Measurements from ENCODE around the gene SEMA5A. TPM values are rescaled to one million over a fixed set of nuclear protein-coding genes. Genes with fewer than 3 reads are reported as not detected.

SEMA5A gene
- total RNA-seq, 1 donor from 2014 or later, result 9.3 TPM

DNA sequence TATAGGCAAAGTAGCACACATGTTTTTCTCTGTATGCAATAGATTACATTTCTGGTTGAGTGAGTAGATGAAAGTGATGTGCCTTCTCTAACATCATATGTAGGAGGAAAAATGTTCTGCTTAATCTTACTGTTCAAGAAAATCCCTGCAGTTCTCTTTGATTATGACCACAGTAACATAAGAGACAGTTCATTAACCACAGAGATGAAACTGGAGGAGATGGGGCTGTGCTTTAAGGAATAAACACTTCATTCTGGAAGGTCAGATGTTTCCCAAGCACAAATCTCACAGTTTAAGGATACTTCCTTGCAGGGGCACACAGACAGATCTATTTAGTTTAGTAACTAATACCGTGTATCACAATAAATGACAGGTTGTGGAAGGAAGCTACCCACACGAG, 150.2 kb downstream of the SEMA5A start:
- Histone ChIP-seq H3K36me3 (no peaks in the 10 kb centered on the region), H3K27me3 (no peaks in the 10 kb centered on the region), H3K9me3 (no peaks in the 10 kb centered on the region), H3K4me3 (no peak overlapping the region), H3K4me1 (no peaks in the 10 kb centered on the region), H3K27ac (no peak overlapping the region)
- intact Hi-C loops (cut with DNase I), result no loop called here
- DNase-seq (ENCODE audit: extremely low spot score in 2 of 2), result no peak
- TF ChIP-seq POLR2AphosphoS5 (IDR thresholded peaks at IDR 0.05; ENCODE audit: insufficient read depth in 1 of 2, low read depth in 1 of 2), result no peak
- TF ChIP-seq POLR2A (IDR thresholded peaks at IDR 0.05), result no peak
- TF ChIP-seq, protein P1, sequence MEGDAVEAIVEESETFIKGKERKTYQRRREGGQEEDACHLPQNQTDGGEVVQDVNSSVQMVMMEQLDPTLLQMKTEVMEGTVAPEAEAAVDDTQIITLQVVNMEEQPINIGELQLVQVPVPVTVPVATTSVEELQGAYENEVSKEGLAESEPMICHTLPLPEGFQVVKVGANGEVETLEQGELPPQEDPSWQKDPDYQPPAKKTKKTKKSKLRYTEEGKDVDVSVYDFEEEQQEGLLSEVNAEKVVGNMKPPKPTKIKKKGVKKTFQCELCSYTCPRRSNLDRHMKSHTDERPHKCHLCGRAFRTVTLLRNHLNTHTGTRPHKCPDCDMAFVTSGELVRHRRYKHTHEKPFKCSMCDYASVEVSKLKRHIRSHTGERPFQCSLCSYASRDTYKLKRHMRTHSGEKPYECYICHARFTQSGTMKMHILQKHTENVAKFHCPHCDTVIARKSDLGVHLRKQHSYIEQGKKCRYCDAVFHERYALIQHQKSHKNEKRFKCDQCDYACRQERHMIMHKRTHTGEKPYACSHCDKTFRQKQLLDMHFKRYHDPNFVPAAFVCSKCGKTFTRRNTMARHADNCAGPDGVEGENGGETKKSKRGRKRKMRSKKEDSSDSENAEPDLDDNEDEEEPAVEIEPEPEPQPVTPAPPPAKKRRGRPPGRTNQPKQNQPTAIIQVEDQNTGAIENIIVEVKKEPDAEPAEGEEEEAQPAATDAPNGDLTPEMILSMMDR (IDR thresholded peaks at IDR 0.05), result no peak

DNA sequence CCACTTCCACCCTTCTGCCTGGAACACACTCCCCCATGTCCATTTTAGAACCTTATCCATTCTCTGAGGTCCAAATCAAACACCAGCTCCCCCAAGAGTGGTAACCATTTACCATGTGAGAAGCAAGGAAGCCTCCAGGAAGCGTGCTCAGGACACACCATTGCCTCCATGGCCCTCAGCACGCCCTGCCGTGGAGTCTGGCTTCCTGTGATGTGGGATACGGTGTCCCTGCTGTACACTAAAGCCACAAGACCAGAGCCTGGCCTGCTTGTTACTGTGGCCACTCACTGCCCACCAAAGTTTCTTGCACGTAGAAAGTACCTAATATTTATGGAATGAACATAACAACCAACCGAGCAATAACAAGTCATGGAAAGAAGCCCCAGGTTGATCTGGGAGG, 151.7 kb downstream of the SEMA5A start:
- intact Hi-C loops (cut with DNase I), result no loop called here
- DNase-seq (ENCODE audit: extremely low spot score in 2 of 2), result no peak
- Histone ChIP-seq H3K36me3 (no peaks in the 10 kb centered on the region), H3K4me3 (no peak overlapping the region), H3K27ac (no peak overlapping the region), H3K9me3 (no peaks in the 10 kb centered on the region), H3K4me1 (no peaks in the 10 kb centered on the region), H3K27me3 (no peaks in the 10 kb centered on the region)
- TF ChIP-seq POLR2AphosphoS5 (IDR thresholded peaks at IDR 0.05; ENCODE audit: insufficient read depth in 1 of 2, low read depth in 1 of 2) (no peak), POLR2A (IDR thresholded peaks at IDR 0.05) (no peak)
- TF ChIP-seq, protein P1 (IDR thresholded peaks at IDR 0.05), result no peak

DNA sequence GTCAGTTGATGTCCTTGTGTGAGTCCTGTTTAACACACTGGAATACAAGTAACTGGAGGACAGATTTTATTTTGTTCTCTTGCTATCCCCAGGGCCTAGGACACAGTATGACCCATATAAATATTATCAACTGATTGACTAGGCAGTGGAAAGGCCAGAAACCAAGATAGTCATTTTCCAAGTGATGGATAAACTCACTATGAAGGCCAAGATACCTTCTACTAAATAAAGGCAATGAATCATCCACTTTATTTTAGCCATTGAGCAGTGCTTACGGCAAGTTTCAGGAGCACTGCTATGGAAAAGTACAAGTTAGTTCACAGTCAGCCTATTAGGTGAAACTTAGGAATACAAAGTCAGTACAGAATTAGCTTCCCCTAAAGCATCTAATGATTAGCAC, 153.2 kb downstream of the SEMA5A start:
- Histone ChIP-seq H3K27me3 (no peaks in the 10 kb centered on the region), H3K27ac (no peak overlapping the region), H3K36me3 (no peaks in the 10 kb centered on the region), H3K4me3 (no peak overlapping the region), H3K9me3 (no peaks in the 10 kb centered on the region), H3K4me1 (no peaks in the 10 kb centered on the region)
- no peak for DNase-seq (ENCODE audit: extremely low spot score in 2 of 2)
- TF ChIP-seq POLR2AphosphoS5 (IDR thresholded peaks at IDR 0.05; ENCODE audit: insufficient read depth in 1 of 2, low read depth in 1 of 2) (no peak), POLR2A (IDR thresholded peaks at IDR 0.05) (no peak)
- TF ChIP-seq, protein P1 (IDR thresholded peaks at IDR 0.05), result no peak
- intact Hi-C loops (cut with DNase I), result no loop called here

DNA sequence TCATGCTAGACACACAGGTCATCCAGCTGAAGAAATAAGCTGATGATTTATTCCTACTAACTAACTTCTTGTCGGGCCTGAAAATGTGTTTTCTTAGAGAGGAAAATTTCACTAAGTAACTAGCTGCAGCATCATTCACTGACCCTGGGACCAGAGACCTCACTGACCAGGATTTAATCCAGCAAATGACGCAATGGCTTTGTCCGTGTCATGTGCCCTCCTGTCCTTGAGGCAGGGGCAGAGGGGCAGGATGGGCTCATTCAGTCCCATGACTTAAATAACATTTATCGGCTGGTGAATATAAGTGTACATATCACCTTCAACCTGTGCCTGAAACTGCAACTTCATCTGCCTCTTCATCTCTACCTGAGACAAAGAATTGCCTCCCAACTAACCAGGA, 154.8 kb downstream of the SEMA5A start:
- no peak for TF ChIP-seq POLR2AphosphoS5 (IDR thresholded peaks at IDR 0.05; ENCODE audit: insufficient read depth in 1 of 2, low read depth in 1 of 2)
- no peak for TF ChIP-seq POLR2A (IDR thresholded peaks at IDR 0.05)
- TF ChIP-seq, protein P1 (IDR thresholded peaks at IDR 0.05), result no peak
- Histone ChIP-seq H3K27me3 (no peaks in the 10 kb centered on the region), H3K4me1 (peaks cover 4% of the 10 kb centered on the region), H3K27ac (no peak overlapping the region), H3K36me3 (no peaks in the 10 kb centered on the region), H3K9me3 (no peaks in the 10 kb centered on the region), H3K4me3 (no peak overlapping the region)
- DNase-seq (ENCODE audit: extremely low spot score in 2 of 2), result no peak
- intact Hi-C loops (cut with DNase I), result no loop called here

DNA sequence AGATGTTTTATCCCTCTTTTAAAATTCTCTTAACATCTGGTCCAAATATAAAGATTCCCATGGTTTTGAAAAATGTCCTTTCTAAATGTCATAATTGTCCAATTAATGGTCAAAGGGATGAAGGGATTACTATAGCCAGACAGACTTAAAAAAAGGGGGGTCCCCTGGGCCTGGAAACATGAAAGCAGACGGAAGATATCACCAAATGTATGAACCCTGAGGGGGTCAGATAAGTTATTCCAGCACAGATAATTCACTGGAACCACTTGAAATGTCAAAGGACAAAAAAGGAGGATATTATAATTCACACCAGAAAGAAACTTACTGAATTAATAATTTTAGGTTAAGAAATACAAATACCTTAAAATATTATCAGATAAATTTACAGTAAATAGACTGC, 155.8 kb downstream of the SEMA5A start:
- no peak for DNase-seq (ENCODE audit: extremely low spot score in 2 of 2)
- H3K4me1 ChIP-seq, result peaks cover 4% of the 10 kb centered on the region

More for the DNA sequence above, 155.8 kb downstream of the SEMA5A start:
- Histone ChIP-seq H3K36me3 (no peaks in the 10 kb centered on the region), H3K27me3 (no peaks in the 10 kb centered on the region), H3K27ac (no peak overlapping the region), H3K9me3 (no peaks in the 10 kb centered on the region), H3K4me3 (no peak overlapping the region)
- intact Hi-C loops (cut with DNase I), result no loop called here
- TF ChIP-seq POLR2AphosphoS5 (IDR thresholded peaks at IDR 0.05; ENCODE audit: insufficient read depth in 1 of 2, low read depth in 1 of 2) (no peak), POLR2A (IDR thresholded peaks at IDR 0.05) (no peak)
- TF ChIP-seq, protein P1 (IDR thresholded peaks at IDR 0.05), result no peak
